H9 (cell line): ENCODE results near the gene OR9Q1. TPM values are rescaled to one million over a fixed set of nuclear protein-coding genes. Genes with fewer than 3 reads are reported as not detected.

Experiments used
- DNase-seq: peaks from one replicate; pipeline ENCODE4 v3.0.0-alpha.2; 2017
- H2AFZ ChIP-seq: one replicate; pipeline ENCODE4 v1.6.1; 2013; ENCODE audit warnings: mild to moderate bottlenecking, low read length, control low read depth, moderate library complexity
- H2AK5ac ChIP-seq: 2 replicates; pipeline ENCODE4 v1.6.1; 2013; ENCODE audit warnings: low read length, control low read depth, mixed read lengths; ENCODE audit not compliant: insufficient read length
- H2BK120ac ChIP-seq: one replicate; pipeline ENCODE4 v1.6.1; 2013; ENCODE audit warnings: low read depth, mild to moderate bottlenecking, low read length, control low read depth, inconsistent platforms; ENCODE audit not compliant: poor library complexity, severe bottlenecking
- H2BK12ac ChIP-seq: 2 replicates; pipeline ENCODE4 v1.6.1; 2013; ENCODE audit warnings: low read length, control low read depth, mixed read lengths, low read depth; ENCODE audit not compliant: insufficient read length
- H2BK15ac ChIP-seq: 2 replicates; pipeline ENCODE4 v1.6.1; 2013; ENCODE audit warnings: low read depth, low read length, control low read depth
- H2BK20ac ChIP-seq: one replicate; pipeline ENCODE4 v1.6.1; 2013; ENCODE audit warnings: low read depth, mild to moderate bottlenecking, low read length, control low read depth, inconsistent platforms; ENCODE audit not compliant: poor library complexity, severe bottlenecking
- H2BK5ac ChIP-seq: 2 replicates; pipeline ENCODE4 v1.6.1; 2013; ENCODE audit warnings: low read length, control low read depth, mixed read lengths; ENCODE audit not compliant: insufficient read length
- H3K14ac ChIP-seq: 2 replicates; pipeline ENCODE4 v1.6.1; 2013; ENCODE audit warnings: low read length, control low read depth; ENCODE audit not compliant: insufficient read depth
- H3K18ac ChIP-seq: 2 replicates; pipeline ENCODE4 v1.6.1; 2013; ENCODE audit warnings: low read depth, mild to moderate bottlenecking, mixed read lengths, low read length, control low read depth; ENCODE audit not compliant: insufficient read length
- H3K23ac ChIP-seq: 2 replicates; pipeline ENCODE4 v1.6.1; 2013; ENCODE audit warnings: low read length, control low read depth, mixed read lengths, low read depth; ENCODE audit not compliant: insufficient read length
- H3K23me2 ChIP-seq: 2 replicates; pipeline ENCODE4 v1.6.1; 2013; ENCODE audit warnings: low read depth, mild to moderate bottlenecking, mixed read lengths, low read length, control low read depth; ENCODE audit not compliant: insufficient read length, poor library complexity, severe bottlenecking
- H3K27ac ChIP-seq: 2 replicates; pipeline ENCODE4 v1.5.1; 2013; ENCODE audit warnings: low read length, control low read depth, mixed read lengths, low read depth; ENCODE audit not compliant: insufficient read length
- H3K27me3 ChIP-seq: 2 replicates; pipeline ENCODE4 v1.6.1; 2013; ENCODE audit warnings: low read length, control low read depth, inconsistent platforms; ENCODE audit not compliant: insufficient read depth
- H3K4ac ChIP-seq: 2 replicates; pipeline ENCODE4 v1.6.1; 2013; ENCODE audit warnings: low read depth, mild to moderate bottlenecking, control low read depth, inconsistent platforms, low read length, moderate library complexity
- H3K4me1 ChIP-seq: 2 replicates; pipeline ENCODE4 v1.6.1; 2013; ENCODE audit warnings: low read length, control low read depth, inconsistent platforms; ENCODE audit not compliant: insufficient read depth
- H3K4me2 ChIP-seq: 2 replicates; pipeline ENCODE4 v1.6.1; 2013; ENCODE audit warnings: low read length, control low read depth, mixed read lengths; ENCODE audit not compliant: insufficient read length, insufficient read depth
- H3K56ac ChIP-seq: 2 replicates; pipeline ENCODE4 v1.6.1; 2013; ENCODE audit warnings: low read depth, mild to moderate bottlenecking, mixed read lengths, low read length, control low read depth; ENCODE audit not compliant: insufficient read length
- H3K79me1 ChIP-seq: 2 replicates; pipeline ENCODE4 v1.6.1; 2013; ENCODE audit warnings: low read depth, mild to moderate bottlenecking, moderate library complexity, low read length, control low read depth, inconsistent platforms; ENCODE audit not compliant: insufficient read depth, poor library complexity, severe bottlenecking
- H3K79me2 ChIP-seq: 2 replicates; pipeline ENCODE4 v1.6.1; 2013; ENCODE audit warnings: low read length, control low read depth, inconsistent platforms; ENCODE audit not compliant: insufficient read depth
- H3K9ac ChIP-seq: 2 replicates; pipeline ENCODE4 v1.6.1; 2013; ENCODE audit warnings: low read length, control low read depth, mixed read lengths; ENCODE audit not compliant: insufficient read length; ENCODE audit errors: extremely low read depth
- H3K9me3 ChIP-seq: one replicate; pipeline ENCODE4 v1.6.1; 2013; ENCODE audit warnings: low read depth, low read length, inconsistent platforms; ENCODE audit not compliant: control insufficient read depth
- H3T11ph ChIP-seq: one replicate; pipeline ENCODE4 v1.6.1; 2013; ENCODE audit warnings: mild to moderate bottlenecking, low read length, control low read depth, inconsistent platforms
- H4K20me1 ChIP-seq: one replicate; pipeline ENCODE4 v1.6.1; 2013; ENCODE audit not compliant: control insufficient read depth, insufficient read length, insufficient read depth
- H4K5ac ChIP-seq: 2 replicates; pipeline ENCODE4 v1.6.1; 2013; ENCODE audit warnings: low read depth, mild to moderate bottlenecking, mixed read lengths, low read length, control low read depth; ENCODE audit not compliant: insufficient read length
- H4K8ac ChIP-seq: replicated peaks from 2 replicates; pipeline ENCODE4 v1.6.1; 2013; ENCODE audit warnings: low read length, control low read depth, mixed read lengths, low read depth; ENCODE audit not compliant: insufficient read length
- H4K91ac ChIP-seq: 2 replicates; pipeline ENCODE4 v1.6.1; 2013; ENCODE audit warnings: low read depth, mild to moderate bottlenecking, moderate library complexity, mixed read lengths, low read length, control low read depth; ENCODE audit not compliant: insufficient read length
- H3K27ac Mint-ChIP-seq, 3 experiments: 2 replicates in 2 of 3; 3 replicates in 1 of 3; pipeline ENCODE4 v1.8.0; 2020 to 2021; ENCODE audit warnings: mixed read lengths in 3 of 3, mild to moderate bottlenecking in 1 of 3, moderate library complexity in 1 of 3
- H3K27me3 Mint-ChIP-seq: 2 replicates; pipeline ENCODE4 v1.8.0; 2021; ENCODE audit warnings: low read depth, mild to moderate bottlenecking, moderate library complexity, mixed read lengths
- H3K36me3 Mint-ChIP-seq, 3 experiments: 2 replicates in 2 of 3; 3 replicates in 1 of 3; pipeline ENCODE4 v1.8.0; 2020 to 2021; ENCODE audit warnings: low read depth in 3 of 3, mixed read lengths in 3 of 3; ENCODE audit not compliant: insufficient read depth in 1 of 3
- H3K4me1 Mint-ChIP-seq, 2 experiments: 2 replicates each; pipeline ENCODE4 v1.8.0; 2020; ENCODE audit warnings: mixed read lengths in 2 of 2
- H3K4me3 Mint-ChIP-seq, 2 experiments: 2 replicates in 1 of 2; 3 replicates in 1 of 2; pipeline ENCODE4 v1.8.0; 2020 to 2021; ENCODE audit warnings: mild to moderate bottlenecking in 2 of 2, mixed read lengths in 2 of 2, moderate library complexity in 1 of 2
- H3K9me3 Mint-ChIP-seq, 2 experiments: 2 replicates in 1 of 2; 3 replicates in 1 of 2; pipeline ENCODE4 v1.8.0; 2020; ENCODE audit warnings: mild to moderate bottlenecking in 2 of 2, mixed read lengths in 2 of 2, moderate library complexity in 1 of 2
- CTCF ChIP-seq: fragments of 200-600 bp; sonication (generic); conservative IDR thresholded peaks from 3 replicates; pipeline ENCODE4 v1.8.0; 2021; ENCODE audit warnings: antibody characterized with exemption, mild to moderate bottlenecking
- WGBS: extraction: QIAGEN DNeasy Blood & Tissue Kit; methylation state at CpG from one replicate; pipeline ENCODE4 v1.1.7; 2013; ENCODE audit warnings: missing lambda C conversion rate, low lambda C conversion rate, mixed read lengths; ENCODE audit not compliant: insufficient read length; ENCODE audit errors: extremely low coverage; 5-methylcytosine and 5-hydroxymethylcytosine counted together
- total RNA-seq: library from RNA; stranded (reverse); gene quantifications from 2 replicates; pipeline ENCODE4 v1.2.1, GENCODE V29; 2021

OR9Q1 gene
- total RNA-seq, 1 experiment from 2014 or later = not detected

- no peak for DNase-seq
- H3K14ac ChIP-seq = no peak overlapping the region
- no peak overlapping the region for H2BK120ac ChIP-seq
- no peak overlapping the region for H3K9ac ChIP-seq
- H4K20me1 ChIP-seq = no peaks in the 10 kb centered on the region
- no peak overlapping the region for H3K4me2 ChIP-seq
- no peak overlapping the region for H3K23ac ChIP-seq
- H3K4ac ChIP-seq = no peak overlapping the region
- no peak overlapping the region for H2BK20ac ChIP-seq
- no peak overlapping the region for H2AFZ ChIP-seq
- H3K36me3 Mint-ChIP-seq = no peaks in the 10 kb centered on the region
- no peaks in the 10 kb centered on the region for H3K79me1 ChIP-seq
- H3K79me2 ChIP-seq = no peaks in the 10 kb centered on the region
- no peaks in the 10 kb centered on the region for H3K27me3 ChIP-seq
- peaks cover 8 to 13% of the 10 kb centered on the region in 2 experiments for H3K4me1 Mint-ChIP-seq
- H2BK12ac ChIP-seq = no peak overlapping the region
- H3K56ac ChIP-seq = no peak overlapping the region
- H4K8ac ChIP-seq = no peak overlapping the region
- no peaks in the 10 kb centered on the region for H3K23me2 ChIP-seq
- H3T11ph ChIP-seq = no peak overlapping the region
- no peaks in the 10 kb centered on the region; the same call in 1 of the 2 replicates for H3K27me3 Mint-ChIP-seq
- H3K9me3 Mint-ChIP-seq = no peaks in the 10 kb centered on the region
- H3K27ac ChIP-seq = no peak overlapping the region
- no CpG with 5 or more reads among the region's 1 CpG for WGBS
- H4K5ac ChIP-seq = no peak overlapping the region
- no peak overlapping the region for H2BK15ac ChIP-seq
- no peak for TF ChIP-seq CTCF
- H3K4me3 Mint-ChIP-seq = no peak overlapping the region
- H4K91ac ChIP-seq = no peak overlapping the region
- no peak overlapping the region for H3K27ac Mint-ChIP-seq
- peaks cover 4% of the 10 kb centered on the region; the same call in 1 of the 2 replicates for H3K4me1 ChIP-seq
- H2AK5ac ChIP-seq = no peak overlapping the region
- no peak overlapping the region for H2BK5ac ChIP-seq
- H3K9me3 ChIP-seq = no peaks in the 10 kb centered on the region
- H3K18ac ChIP-seq = no peak overlapping the region
These were observed 111.5 kb downstream of the OR9Q1 start for GRCh38 chr11:58135171-58135570.
